HG03139 (cell line): ENCODE data around the gene RNF157.

Experiments used
- ATAC-seq: cut with Tn5 transposase; IDR thresholded peaks from one replicate; pipeline ENCODE4 v1.9.1; 2021; ENCODE audit not compliant: unreplicated experiment

RNF157 gene

DNA sequence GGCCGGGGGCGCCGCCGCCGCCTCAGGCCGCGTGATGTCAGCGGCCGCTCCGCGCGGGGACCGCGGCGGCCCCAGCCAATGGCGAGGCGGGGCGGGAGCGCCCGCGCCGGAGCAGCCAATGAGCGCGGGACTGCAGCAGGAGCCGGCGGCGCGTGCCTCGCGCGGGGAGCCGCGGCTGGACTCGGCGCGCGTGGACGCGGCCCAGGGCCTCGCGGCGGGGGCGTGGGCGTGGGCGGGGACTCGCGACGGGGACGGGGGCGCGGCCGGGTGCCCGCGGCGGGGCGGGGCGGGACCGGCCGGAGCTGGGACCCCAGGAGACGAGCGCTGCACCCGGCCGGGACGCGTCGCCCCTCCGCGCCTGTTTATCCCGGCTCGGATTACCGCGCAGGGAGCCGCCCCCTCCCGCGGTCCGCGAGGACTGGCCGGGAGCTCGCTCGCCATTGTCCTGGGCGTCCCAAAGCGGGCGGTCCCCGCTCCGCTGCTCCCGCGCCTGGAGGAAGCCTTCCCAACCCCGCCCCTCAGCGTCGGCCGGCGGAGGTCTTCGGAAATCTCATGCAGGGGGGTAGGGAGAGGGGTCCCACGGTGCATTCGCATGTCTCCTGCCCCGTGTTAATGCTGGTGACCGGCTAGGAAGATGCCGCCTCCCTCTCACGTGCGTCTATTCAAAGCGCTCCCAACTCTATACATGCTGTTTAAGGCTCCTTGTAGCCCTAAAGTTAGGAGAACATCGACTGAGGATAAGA lies at the start of gene RNF157:
Gene RNF157 (minus strand): TSS at position 33 of the 743 bp plus-strand sequence. CDS start 253 bp downstream, outside the sequence.
- peak; percentile 53 for ATAC-seq

DNA sequence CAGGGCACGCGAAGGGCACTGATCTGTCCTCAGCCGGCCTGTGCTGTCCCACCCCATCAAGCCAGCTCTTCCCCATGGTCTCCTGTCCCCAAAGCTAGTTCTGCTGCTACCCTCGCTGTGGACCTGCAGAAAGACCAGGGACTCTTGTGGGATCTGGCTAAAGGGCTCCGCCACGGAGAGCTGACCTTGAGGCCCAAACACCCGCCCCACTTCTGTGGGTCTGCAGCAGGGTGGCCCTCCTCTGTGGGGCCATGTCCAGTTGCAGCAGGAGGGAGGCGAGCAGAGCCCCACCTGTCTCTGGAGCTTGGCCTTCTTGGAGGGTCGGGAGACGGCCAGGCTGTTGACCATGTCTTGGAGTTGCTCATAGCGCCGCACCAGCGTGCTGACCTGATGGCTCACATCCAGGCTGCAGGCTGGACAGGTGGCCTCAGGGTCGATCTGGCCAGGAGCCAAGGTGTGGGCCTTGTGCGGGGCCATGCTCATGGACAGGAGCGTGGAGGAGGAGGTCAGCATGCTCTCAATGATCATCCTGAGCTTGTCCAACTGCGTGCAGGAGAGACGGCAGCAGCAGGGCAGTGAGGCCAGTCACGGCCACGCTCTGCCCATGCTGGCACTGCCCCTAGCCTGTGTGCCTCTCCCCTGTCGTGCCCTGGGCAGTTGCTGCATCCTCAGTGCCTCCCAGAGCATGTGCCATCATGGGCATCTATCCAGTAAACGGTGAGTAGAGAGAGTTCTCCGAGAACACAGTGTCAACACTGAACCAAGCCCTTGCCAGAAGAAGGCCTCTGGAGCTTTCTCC lies 41.5 kb upstream of the RNF157 start:
- no peak for ATAC-seq

DNA sequence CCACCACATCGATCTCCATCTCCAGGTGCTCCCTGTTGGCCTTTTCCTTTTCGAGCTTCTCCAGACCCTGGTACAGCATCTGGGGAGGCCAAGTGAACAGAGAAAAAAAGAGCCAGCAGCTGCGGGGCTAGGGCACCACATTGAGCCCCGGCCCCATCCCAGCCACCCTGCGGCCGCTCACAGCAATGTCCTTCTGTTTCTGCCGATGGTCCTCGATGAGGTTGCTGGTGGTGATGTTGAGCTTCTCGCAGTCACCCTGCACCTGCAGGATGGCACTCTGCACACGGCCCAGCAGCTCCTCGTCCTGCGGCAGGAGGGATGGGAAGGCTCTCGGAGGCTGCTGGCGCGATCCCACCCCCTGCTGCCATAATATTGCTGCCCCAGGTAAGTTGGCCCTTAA lies 40.4 kb upstream of the RNF157 start:
- no peak for ATAC-seq

DNA sequence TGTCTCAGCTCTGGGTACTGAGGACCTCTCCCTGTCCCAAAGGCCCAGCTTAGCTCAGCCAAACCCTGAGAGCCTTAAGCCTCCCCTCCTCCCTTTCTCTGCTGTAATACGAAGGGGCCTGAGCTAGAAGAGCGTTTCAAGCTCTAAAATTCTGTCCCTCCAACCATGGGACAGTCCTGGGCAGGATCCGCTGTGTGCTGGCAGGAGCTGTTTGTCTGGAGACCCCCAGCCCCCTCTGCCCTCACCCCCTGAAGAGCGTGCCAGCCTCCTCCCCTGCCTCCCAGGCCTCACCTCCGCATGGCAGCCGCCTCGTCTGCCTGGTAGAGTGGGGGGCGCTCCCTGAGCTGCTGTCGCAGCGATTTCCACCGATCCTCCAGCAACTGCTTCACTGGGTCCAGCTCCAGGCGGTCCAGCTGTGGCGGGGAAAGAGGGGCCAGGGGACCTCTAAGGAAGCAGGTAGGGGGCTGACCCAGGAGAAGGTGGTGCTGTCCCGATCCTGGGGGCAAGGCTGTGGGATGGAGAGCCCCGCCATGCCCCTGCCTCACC lies 39.5 kb upstream of the RNF157 start:
- no peak for ATAC-seq

DNA sequence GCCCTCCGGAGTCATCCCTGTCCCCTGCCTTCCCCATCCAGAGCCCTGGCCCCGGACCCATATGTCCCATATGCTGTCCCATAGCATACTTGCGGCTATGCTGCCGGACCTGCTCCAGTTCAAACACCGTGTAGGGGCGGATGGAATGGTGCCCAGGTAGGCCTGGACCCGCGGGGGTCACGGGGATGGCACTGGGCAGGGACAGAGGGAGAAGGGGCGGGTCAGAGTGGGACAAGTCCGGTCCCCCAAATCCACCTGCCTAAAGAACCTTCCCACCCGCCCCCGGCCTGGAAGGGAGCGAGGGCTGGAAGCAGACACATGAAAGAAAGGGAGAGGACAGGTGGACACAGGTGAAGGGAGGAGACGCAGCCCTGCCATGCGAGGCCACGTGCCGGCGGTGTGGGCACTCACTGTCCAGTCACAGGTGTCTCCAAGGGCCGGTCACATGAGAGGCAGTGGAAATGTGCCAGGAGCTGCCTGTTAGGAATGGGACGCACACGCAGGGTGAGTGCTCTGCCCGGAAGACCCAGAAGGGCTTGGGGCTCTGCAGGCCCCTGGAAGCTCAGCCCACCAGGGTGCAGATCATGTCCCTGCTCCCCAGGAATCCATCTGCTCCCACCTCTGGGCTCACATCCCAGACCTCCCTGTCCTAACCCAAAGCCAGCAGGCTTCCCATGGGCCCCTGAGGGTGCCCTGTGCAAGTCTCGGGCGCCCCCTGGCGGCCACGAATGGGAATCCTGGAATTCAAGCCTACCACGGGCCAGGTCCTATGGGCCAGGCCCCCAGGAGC lies 38.9 kb upstream of the RNF157 start:
- ATAC-seq, result no peak

DNA sequence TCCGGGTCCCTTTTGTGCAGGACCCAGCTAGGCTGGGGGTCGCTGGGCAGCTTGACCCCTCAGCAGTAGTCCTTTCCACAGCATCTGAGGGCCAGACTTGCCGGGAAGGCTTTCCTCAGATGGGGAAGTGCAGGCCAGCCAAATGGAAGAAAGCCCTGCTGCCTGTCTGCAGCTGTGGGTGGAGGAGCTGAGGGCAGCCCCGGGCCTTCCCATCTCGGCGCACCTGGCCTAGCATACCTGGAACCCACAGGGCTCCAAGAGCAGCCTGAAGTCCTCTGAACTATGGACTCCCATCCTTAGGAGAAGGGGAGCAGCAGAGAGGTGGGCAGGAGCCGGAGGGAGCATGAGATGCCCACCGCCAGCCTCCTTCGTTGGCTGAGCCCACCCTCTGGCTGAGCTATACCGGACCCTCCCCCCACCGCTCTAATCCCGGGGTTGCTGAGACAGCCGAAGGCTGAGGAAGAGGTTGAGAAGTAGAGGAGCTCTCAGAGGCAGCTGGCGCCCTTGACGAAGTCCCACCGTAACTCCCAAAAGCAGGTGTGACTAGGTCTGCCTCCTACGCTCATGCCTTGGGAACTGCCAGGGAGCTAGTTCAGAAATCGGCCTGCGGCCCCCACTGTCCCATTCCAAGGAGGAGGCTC lies 38.1 kb upstream of the RNF157 start:
- no peak for ATAC-seq

DNA sequence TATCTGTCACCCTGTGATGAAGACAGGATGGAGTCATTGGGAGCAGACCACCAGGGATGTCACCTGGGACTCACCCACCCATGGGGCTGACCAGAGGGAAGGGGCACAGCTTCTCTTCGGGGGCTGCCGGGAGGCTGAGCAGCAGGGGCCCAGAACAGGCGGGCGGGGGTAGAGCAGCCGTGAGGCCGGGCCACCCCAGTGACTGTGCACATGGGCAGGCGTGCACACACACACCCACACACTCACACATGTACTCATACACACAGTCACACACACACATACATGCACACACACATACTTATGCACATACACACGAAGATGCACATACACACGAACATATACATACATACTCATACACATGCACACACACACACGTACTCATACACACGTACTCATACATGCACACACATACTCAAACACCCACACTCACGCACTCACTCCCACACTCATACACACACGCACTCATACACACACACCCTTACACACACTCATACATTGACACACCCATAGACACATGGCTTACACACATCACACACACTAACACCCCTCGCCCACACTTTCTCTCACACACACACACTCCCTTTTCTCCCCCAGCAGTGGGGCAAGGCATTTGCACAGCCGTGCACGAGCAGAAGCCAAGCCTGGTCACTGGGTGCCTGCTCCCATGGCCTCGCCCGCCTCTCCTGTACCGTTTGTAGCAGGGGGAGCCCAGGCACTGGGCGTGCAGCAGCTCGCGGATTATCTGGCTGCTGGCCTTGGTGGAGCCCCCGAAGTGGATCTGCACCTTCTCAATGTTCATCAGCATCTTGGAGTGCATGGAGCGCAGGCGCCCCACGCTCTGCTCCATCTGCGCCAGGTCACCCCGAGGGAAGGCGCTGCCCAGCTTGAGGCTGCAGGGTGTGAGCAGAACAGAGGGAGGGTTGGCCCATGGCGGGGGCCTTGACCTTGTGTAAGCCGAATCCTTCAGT lies 37.3 kb upstream of the RNF157 start:
- no peak for ATAC-seq

DNA sequence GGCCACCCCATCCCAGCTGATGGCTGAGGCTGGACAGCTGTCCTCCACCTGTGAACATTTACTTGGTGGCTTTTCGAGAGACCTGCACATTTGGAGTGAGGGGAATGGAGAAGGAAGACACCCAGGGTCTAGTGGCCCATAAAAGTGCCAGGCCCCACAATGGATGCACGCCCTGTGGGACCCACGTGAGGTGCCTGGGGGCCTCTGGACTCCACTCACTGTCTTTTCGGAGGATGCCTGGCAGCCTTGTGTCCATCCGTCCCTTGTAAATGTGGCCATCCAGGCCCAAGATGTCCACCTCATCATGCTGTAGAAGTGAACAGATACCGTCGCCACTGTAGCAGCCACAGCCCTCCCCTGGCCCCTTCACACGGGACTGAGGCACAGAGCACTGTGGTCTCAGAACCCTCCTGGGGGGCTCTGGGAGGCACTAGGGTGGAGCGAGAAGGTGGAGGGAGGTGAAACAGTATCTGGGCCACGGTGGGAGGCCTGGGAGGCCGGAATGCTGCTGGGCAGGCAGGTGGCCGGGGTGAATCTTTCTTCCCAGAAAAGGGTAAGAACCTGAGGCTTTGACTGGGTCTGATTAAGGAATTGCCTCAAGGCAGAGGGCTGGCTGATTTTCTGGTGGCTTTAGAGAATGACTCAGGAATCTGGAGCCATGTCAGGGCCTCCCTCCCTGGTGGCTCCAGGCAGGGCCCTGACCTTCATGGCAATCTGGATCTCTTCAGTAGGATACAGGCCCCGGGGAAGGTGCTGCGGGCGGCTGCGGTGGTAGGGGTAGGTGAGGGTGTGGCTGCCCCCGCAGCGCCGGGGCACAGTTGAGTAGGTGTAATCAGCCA lies 36.4 kb upstream of the RNF157 start:
- ATAC-seq, result no peak

DNA sequence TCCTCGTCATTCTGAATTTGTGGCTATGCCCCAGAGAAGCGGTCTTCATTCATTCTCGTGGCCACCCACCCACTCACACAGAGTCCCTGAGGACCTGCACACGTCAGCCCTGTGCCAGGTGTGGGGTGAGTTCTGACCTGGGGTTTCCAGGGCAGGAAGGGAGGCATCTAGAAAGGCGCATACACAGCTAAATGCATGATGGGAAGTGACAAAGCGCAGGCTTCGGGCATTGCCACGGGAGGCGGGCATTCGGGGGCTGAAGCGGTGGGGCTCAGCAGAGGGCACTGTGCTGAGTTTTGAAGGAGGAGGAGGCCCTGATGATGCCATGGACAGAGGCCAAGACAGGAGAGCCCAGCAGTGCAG lies 35.8 kb upstream of the RNF157 start:
- ATAC-seq, result no peak

DNA sequence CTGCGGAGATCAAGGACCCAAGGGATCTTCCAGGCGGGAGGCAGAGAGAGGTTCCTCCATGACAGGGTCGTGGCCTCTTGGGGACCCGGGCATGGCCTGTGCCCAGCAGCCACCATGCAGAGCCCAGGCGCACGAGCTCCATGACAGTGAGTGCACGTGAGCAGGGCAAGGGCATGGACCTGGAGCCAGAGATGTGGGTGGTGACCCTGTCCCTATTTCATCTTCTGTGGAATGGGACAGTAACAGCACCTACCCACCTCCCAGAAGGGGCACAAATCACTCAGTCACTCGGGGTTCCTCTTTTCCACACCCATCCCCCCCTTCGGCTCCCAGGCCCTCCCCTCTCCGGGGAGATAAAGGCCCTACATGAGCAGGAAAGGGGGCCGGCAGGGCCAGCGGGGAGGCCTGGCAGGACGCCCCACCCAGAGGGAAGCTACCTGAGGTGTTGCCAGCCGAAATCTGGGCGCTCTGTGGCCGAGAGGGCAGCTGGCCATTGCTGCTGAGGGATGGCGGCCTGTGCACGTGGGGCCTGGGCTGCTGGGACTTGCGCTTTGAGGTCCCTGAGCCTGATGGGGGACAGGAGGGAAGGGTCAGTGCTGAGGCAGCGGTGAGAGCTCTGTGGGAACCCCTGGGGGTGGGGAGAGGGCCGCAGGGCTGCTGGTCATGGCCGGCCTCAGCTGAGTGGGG lies 35.2 kb upstream of the RNF157 start:
- ATAC-seq, result no peak

DNA sequence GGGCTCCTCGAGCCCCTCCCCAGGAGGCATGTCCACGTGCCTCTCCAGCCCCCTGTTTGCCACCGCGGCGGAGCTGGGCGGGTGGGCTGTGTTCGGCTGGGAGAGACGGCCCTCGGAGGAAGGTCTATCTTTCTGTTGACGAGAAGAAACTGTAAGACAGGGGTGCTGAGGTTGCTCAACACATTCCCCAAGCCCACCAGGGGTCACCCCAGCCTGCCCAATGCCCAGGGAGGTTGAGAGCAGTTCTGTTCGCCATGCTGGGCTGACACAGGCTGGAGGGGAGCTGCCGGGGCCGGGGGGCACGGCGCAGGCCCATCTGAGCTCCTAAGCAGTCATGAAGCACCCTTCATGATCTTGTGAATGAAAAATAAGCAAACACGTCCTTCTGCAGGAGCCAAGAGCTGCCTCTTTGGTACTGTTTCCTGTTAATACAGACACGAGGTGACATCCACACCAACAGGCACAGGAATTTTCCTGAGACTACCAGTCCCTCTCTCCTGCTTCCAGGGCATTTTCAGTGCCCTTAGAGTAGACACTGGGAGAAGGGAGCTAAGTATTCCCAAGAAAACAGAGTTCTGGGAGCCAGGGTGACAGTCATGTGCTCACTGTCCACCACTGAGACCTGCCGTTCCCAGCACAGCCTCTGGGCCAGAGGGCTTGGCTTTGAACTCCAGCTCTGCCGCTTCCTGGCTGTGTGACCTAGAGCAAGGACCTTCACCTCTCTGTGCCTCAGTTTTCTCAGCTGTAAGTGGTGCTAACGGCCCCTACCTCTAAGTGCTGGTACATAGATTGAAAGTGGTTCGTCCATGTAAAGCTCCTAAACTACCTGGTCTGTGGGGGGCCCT lies 34.0 kb upstream of the RNF157 start:
- no peak for ATAC-seq

DNA sequence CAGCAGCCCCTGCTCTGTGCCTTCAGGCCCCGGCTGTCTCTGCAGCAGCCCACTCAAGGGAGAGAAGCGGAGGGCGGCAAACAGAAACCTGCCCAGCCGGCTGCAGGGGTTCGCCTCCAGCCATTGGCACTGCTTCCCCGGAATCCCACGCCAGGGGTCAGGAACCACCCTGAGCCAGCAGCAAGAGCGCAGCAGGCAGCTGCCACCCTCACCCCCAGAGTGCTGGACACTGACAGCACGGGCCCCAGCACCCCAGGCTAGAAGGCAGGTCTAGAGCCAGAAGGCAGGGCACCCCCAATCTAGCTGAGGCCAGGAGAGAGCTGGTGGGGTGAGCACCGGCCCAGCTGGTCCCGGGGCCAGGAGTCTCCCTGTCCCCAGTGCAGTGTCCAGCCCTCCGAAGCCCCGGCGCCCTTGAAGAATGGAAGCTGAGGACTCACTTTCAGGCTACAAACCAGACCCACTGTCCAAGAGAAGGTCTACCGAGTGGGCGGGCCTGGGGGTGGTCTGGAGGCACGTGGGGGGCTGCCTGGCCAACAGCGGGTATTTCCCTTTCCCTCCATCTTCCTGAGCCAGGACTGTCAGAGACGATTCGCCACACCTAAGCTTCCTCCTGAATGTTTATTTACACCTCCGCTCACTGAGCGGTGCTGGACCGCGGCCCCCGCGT lies 33.3 kb upstream of the RNF157 start:
- no peak for ATAC-seq

DNA sequence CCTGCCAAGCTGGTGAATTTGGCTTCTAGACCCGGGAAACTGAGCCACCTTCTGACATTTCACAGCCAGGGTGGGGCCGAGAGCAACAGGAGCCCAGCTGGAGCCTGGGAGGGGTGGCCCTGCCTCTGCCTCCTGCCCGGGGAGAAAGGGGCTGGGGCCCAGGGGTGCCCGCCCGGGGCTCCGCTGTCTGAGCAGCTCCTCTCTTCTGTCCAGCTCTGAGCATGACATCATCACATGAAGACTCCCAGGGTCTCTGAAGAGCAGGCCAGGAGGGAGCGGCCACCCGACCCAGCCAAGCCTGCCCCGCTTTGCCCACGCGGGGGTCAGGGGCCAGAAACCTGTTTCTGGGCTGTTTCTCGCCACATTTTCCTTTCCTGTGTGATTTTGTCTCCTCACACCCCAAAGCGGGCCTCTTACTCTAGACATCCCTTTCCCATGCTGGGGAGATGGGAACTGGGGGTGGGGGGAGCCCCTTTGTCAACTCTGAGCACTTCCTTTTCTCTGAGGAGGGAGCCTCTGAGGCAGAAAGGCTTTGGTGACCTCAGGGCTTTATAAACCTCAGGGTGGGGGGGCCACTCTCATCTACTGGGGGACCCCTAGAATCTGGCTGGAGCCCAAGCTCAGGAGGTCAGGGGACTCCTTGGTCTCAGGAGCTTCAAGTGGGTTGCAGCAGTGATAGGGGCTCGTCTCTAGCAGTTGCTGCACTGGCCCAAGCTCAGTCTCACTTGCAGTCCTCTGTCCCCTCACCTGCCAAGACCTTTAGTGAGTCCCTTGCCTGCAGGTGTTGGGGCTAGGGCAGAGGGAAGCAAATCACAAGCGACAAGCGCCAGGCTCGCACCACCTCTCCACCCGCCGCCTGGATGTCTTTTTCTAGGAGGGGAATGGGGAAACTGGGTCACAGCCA lies 32.5 kb upstream of the RNF157 start:
- ATAC-seq, result peak; percentile 9

DNA sequence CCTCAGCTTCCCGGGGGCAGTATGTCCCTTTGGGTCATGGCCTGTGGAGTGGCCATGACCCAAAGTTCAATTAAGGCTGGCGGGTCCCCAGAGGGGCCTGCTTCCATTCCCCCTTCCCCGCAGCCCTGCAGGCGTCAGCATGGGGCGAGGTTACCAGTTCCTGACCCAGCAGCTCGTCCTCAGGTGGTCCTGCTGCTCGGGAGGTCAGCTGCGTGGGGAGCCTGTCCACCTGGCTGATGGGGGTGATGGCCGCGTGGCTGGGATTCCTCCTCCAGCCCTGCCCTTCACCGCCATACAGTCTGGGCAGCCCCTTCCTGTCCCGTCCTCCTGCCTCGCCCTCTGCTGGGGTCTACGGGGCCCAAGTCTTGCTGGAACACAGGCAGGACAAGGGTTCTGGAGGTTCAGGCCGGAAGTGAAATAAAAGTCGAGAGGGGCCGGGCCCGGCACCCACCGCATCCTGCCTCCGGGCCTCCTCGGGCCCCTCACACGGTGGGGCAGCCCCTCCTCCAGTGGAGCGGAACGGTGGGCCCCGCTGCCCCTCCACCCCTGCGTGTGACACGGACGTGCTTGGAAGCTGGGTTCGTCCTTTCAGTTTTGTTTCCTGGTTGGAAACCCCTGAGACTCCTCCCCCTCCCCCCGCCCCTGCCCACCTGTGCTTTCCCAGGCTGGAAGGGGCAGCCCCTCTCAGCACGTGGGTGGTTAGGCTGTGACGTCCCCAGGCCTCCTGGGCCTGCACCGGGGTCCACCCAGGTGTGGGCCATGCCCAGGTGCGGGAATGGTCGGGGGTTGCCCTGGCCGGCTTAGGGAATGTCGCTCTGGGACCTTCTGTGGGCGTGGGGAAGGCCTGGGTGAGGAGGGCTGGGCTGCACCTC lies 31.6 kb upstream of the RNF157 start:
- peak; percentile 40 for ATAC-seq
